Fibroblast of skin of right quadriceps (primary cell): ENCODE data around the gene CDKL4.
"Not testable (repeated sequence)": the region's sequence is repeated elsewhere in the genome, so short reads cannot be mapped to it uniquely, and the experiment has no call there.

Source experiments
- DNase-seq: peaks from one replicate; pipeline ENCODE4 v3.0.0-alpha.2; 2013

CDKL4 gene

GRCh38 chr2:39140948-39141333 is 102.8 kb downstream of the CDKL4 start:
- not testable (repeated sequence) for DNase-seq

DNA sequence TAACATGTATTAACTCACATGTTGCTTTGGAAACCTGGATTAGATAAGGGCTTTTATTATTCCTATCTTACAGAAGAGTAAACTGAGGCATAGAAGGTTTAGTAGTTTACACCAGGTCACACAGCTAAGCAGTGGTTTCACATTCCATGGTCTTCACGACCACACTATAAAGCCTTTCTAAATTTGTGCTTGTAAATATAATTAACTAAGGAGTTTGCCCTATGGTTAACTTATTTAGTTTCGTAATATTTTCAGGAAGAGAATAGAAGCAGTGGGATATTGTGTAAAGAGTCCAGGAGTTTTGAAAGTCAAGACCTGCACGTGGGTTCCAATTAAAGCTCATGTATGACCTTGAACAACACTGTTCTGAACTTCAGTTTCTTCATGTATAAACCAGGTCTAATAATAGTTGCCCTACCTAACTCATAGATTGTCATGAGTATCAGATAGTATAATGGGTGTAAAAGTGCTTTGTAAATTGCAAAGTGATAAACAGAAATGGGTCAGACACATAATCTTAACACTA is 103.4 kb downstream of the CDKL4 start:
- DNase-seq = no peak

GRCh38 chr2:39139511-39140237 is 104.1 kb downstream of the CDKL4 start:
- peak; percentile 13 for DNase-seq

DNA sequence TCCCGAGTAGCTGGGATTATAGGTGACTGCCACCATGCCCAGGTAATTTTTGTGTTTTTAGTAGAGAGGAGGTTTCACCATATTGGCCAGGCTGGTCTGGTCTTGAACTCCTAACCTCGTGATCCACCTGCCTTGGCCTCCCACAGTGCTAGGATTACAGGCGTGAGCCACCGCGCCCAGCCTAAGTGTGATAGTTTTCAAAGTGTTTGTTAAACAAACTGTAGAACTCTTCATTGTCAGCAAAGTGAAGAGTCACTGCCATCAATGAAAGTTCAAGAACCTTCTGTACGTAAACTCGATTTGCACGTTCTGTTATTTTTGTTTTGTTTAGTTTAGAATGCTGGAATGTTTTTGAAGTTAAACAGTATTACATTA is 104.9 kb downstream of the CDKL4 start:
- DNase-seq = no peak

DNA sequence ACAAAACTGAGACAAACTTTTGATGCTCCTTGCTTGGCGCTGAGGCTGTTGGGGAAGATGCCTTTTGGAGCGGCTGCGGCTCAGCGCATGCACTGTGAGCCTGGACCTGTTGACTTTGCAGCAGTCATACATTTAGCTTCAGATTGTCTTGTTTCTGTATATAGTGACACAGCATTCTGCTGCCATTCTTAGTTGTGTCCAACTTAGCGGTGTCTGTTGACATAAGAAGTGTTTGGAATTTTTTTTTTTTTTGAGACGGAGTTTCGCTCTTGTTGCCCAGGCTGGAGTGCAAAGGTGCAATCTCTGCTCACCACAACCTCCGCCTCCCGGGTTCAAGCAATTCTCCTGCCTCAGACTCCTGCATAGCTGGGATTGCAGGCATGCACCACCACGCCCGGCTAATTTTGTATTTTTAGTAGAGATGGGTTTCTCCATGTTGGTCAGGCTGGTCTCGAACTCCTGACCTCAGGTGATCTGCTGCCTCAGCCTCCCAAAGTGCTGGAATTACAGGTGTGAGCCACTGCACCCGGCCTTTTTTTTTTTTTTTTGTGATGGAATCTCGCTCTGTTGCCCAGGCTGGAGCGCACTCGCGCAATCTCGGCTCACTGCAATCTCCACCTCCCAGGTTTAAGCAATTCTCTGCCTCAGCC is 105.5 kb downstream of the CDKL4 start:
- not testable (repeated sequence) for DNase-seq

DNA sequence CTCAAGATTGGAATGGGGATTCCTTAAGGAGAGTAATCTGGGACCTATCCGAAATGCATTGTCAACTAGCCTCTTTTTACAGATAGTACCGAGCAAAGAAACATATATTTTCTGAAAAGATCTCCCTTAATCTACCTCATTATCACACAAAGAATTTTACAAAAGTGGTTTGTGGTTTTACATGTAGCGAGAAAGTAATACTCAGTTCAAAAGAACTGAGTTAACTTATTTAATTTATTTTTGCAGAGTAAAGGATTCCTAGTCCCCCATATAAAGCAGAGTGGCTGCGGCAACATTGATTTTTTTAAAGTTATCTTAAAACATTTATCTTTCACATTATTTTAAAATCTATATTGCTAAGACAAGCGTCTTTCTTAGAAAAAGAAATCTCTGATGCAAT is 107.0 kb downstream of the CDKL4 start:
- DNase-seq = no peak

GRCh38 chr2:39135690-39136259 is 108.0 kb downstream of the CDKL4 start:
- no peak for DNase-seq

- no peak for DNase-seq
Measured at GRCh38 chr2:39133215-39133851, 110.4 kb downstream of the CDKL4 start.

GRCh38 chr2:39128919-39129391 is 114.8 kb downstream of the CDKL4 start:
- no peak for DNase-seq

- no peak for DNase-seq
Measured at GRCh38 chr2:39127973-39128372, 115.8 kb downstream of the CDKL4 start.
